ENCODE measurements around the gene RASL10A. TPM values are rescaled to one million over a fixed set of nuclear protein-coding genes. Genes with fewer than 3 reads are reported as not detected.

RASL10A gene
- total and polyA plus RNA-seq, 2 experiments from 2014 or later: 0.20 TPM; not detected in 1

GRCh38 chr22:29311464-29312217 is 3.9 kb downstream of the RASL10A start:
- peak overlapping the region; percentile 38 for H3K4me3 ChIP-seq
- H2AFZ ChIP-seq: 0 out of 2 replicates have a peak overlapping the region, but pooled peaks have one; percentile 25
- in situ Hi-C loops (cut with MboI): no loop called here

GRCh38 chr22:29310863-29311339 is 4.6 kb downstream of the RASL10A start:
- Histone ChIP-seq H3K4me3 (peak overlapping the region; percentile 38), H3K36me3 (ENCODE audit: low read depth) (no peaks in the 10 kb centered on the region), H4K20me1 (ENCODE audit: insufficient read depth) (no peaks in the 10 kb centered on the region), H3K79me2 (ENCODE audit: insufficient read depth) (peaks cover 24% of the 10 kb centered on the region), H3F3A (ENCODE audit: insufficient read depth) (no peaks in the 10 kb centered on the region; the same call in 1 of the 2 replicates), H3K27me3 (replicated peaks; ENCODE audit: insufficient read depth) (peaks cover 19% of the 10 kb centered on the region), H2AFZ (0 out of 2 replicates have a peak overlapping the region, but pooled peaks have one; percentile 25), H3K4me1 (ENCODE audit: insufficient read depth) (peaks cover 21% of the 10 kb centered on the region), H3K27ac (peak overlapping the region; percentile 84), H3K9ac (peak overlapping the region; percentile 86), H3K4me2 (ENCODE audit: unreplicated experiment) (peak overlapping the region; percentile 33), H3K9me2 (ENCODE audit: insufficient read depth) (no peaks in the 10 kb centered on the region), H3K9me3 (ENCODE audit: low read depth) (no peaks in the 10 kb centered on the region)
- TF ChIP-seq EZH2 (IDR thresholded peaks at IDR 0.05; ENCODE audit: insufficient read depth, poor library complexity, severe bottlenecking) (no peak), EZH2phosphoT487 (IDR thresholded peaks at IDR 0.05; ENCODE audit: insufficient read depth, low read depth) (no peak)
- in situ Hi-C loops (cut with MboI): no loop called here
- 10 to 11% methylated on average over 17 to 18 of the region's 18 CpGs for WGBS, 2 experiments (ENCODE audit: low coverage in 1 of 2, low lambda C conversion rate in 2 of 2, missing lambda C conversion rate in 2 of 2)
- peak; percentile 99 for DNase-seq

More at GRCh38 chr22:29311464-29312217, 3.9 kb downstream of the RASL10A start:
- no peaks in the 10 kb centered on the region for H3K9me2 ChIP-seq (ENCODE audit: insufficient read depth)
- peak overlapping the region; percentile 84 for H3K27ac ChIP-seq
- no peaks in the 10 kb centered on the region for H3K36me3 ChIP-seq (ENCODE audit: low read depth)
- no peaks in the 10 kb centered on the region for H3K9me3 ChIP-seq (ENCODE audit: low read depth)
- 31 to 33% methylated on average over 43 to 46 of the region's 50 CpGs for WGBS, 2 experiments (ENCODE audit: low coverage in 1 of 2, low lambda C conversion rate in 2 of 2, missing lambda C conversion rate in 2 of 2)
- peaks cover 21% of the 10 kb centered on the region for H3K4me1 ChIP-seq (ENCODE audit: insufficient read depth)
- H3K4me2 ChIP-seq (ENCODE audit: unreplicated experiment): peak overlapping the region; percentile 33
- DNase-seq: peak; percentile 61
- no peaks in the 10 kb centered on the region; the same call in 1 of the 2 replicates for H3F3A ChIP-seq (ENCODE audit: insufficient read depth)
- no peaks in the 10 kb centered on the region for H4K20me1 ChIP-seq (ENCODE audit: insufficient read depth)
- TF ChIP-seq EZH2 (IDR thresholded peaks at IDR 0.05; ENCODE audit: insufficient read depth, poor library complexity, severe bottlenecking) (no peak), EZH2phosphoT487 (IDR thresholded peaks at IDR 0.05; ENCODE audit: insufficient read depth, low read depth) (no peak)
- H3K27me3 ChIP-seq (replicated peaks; ENCODE audit: insufficient read depth): peaks cover 26% of the 10 kb centered on the region
- H3K9ac ChIP-seq: peak overlapping the region; percentile 86
- peaks cover 24% of the 10 kb centered on the region for H3K79me2 ChIP-seq (ENCODE audit: insufficient read depth)

GRCh38 chr22:29310065-29310862 is 5.2 kb downstream of the RASL10A start:
- no peaks in the 10 kb centered on the region for H4K20me1 ChIP-seq (ENCODE audit: insufficient read depth)
- 62 to 63% methylated on average over 23 to 27 of the region's 28 CpGs for WGBS, 2 experiments (ENCODE audit: low coverage in 1 of 2, low lambda C conversion rate in 2 of 2, missing lambda C conversion rate in 2 of 2)

More at GRCh38 chr22:29310065-29310862, 5.2 kb downstream of the RASL10A start:
- H3K9me2 ChIP-seq (ENCODE audit: insufficient read depth): no peaks in the 10 kb centered on the region
- H2AFZ ChIP-seq: no peak overlapping the region
- no peak overlapping the region for H3K4me2 ChIP-seq (ENCODE audit: unreplicated experiment)
- H3K9ac ChIP-seq: peak overlapping the region; percentile 86
- H3K36me3 ChIP-seq (ENCODE audit: low read depth): no peaks in the 10 kb centered on the region
- no peaks in the 10 kb centered on the region for H3K9me3 ChIP-seq (ENCODE audit: low read depth)
- H3K4me1 ChIP-seq (ENCODE audit: insufficient read depth): peaks cover 21% of the 10 kb centered on the region
- peak overlapping the region; percentile 84 for H3K27ac ChIP-seq
- TF ChIP-seq EZH2 (IDR thresholded peaks at IDR 0.05; ENCODE audit: insufficient read depth, poor library complexity, severe bottlenecking) (no peak), EZH2phosphoT487 (IDR thresholded peaks at IDR 0.05; ENCODE audit: insufficient read depth, low read depth) (no peak)
- peaks cover 17% of the 10 kb centered on the region for H3K27me3 ChIP-seq (replicated peaks; ENCODE audit: insufficient read depth)
- peaks cover 24% of the 10 kb centered on the region for H3K79me2 ChIP-seq (ENCODE audit: insufficient read depth)
- in situ Hi-C loops (cut with MboI): no loop called here
- no peak overlapping the region for H3K4me3 ChIP-seq
- peak; percentile 28 for DNase-seq
- no peaks in the 10 kb centered on the region; the same call in 1 of the 2 replicates for H3F3A ChIP-seq (ENCODE audit: insufficient read depth)

Measured in GM23248 (cell line).